ENCODE data around the gene EVX2.

DNA sequence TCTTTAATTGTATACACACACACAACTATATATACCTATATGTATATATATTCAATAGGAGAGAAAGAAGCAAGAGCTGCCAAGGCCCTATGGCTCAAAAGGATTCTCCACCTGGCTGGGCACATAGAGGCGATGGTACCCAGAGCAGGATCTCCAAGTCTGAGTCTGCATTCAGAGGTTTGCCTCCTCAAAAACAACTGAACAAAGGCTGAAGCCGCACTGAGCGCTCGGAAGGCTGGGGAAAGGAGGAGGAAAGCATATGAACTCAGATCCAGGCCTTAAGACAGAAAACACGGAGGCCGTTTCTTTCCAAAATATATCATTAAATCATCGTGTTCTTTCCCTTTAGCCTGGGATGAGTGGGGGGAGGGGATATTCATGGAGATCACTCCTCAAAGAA lies 19.4 kb upstream of the EVX2 start:
- TF ChIP-seq, protein P1, sequence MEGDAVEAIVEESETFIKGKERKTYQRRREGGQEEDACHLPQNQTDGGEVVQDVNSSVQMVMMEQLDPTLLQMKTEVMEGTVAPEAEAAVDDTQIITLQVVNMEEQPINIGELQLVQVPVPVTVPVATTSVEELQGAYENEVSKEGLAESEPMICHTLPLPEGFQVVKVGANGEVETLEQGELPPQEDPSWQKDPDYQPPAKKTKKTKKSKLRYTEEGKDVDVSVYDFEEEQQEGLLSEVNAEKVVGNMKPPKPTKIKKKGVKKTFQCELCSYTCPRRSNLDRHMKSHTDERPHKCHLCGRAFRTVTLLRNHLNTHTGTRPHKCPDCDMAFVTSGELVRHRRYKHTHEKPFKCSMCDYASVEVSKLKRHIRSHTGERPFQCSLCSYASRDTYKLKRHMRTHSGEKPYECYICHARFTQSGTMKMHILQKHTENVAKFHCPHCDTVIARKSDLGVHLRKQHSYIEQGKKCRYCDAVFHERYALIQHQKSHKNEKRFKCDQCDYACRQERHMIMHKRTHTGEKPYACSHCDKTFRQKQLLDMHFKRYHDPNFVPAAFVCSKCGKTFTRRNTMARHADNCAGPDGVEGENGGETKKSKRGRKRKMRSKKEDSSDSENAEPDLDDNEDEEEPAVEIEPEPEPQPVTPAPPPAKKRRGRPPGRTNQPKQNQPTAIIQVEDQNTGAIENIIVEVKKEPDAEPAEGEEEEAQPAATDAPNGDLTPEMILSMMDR (IDR thresholded peaks at IDR 0.05; ENCODE audit: low read depth, low read length): no peak
- no peak for TF ChIP-seq POLR2A (IDR thresholded peaks at IDR 0.05; ENCODE audit: extremely low read depth, insufficient read length)
